AG04450 (cell line): ENCODE data around the gene IDH3A. TPM values are rescaled to one million over a fixed set of nuclear protein-coding genes. Genes with fewer than 3 reads are reported as not detected.

Experiments
- CTCF ChIA-PET: fragments of 300-600, 350-600 bp; formaldehyde crosslinking; extraction: SDS; loops from one replicate; lab custom pipeline; 2022; ENCODE audit warnings: antibody characterized with exemption, inconsistent platforms; lab: Charles Lee
- POLR2A ChIA-PET: fragments of 350-600 bp; formaldehyde crosslinking; extraction: SDS; loops from one replicate; lab custom pipeline; 2021; ENCODE audit warnings: antibody characterized with exemption, inconsistent platforms; lab: Yijun Ruan, JAX
- DNase-seq: peaks from one replicate; pipeline ENCODE4 v3.0.0-alpha.2; 2011; ENCODE audit warnings: low read depth, low spot score
- H3K27ac ChIP-seq: one replicate; pipeline ENCODE4 v1.5.1; 2012; ENCODE audit warnings: low read depth, low read length, control low read depth
- H3K27me3 ChIP-seq: one replicate; pipeline ENCODE4 v1.6.0; 2012; ENCODE audit warnings: low read length; ENCODE audit not compliant: control insufficient read depth, insufficient read depth
- H3K4me3 ChIP-seq: 2 replicates; pipeline ENCODE4 v1.5.1; 2011; ENCODE audit warnings: mild to moderate bottlenecking, low read depth, low read length, control low read depth
- H3K9me3 ChIP-seq: 2 replicates; pipeline ENCODE4 v1.5.1; 2012; ENCODE audit warnings: low read length; ENCODE audit not compliant: control insufficient read depth, insufficient read depth
- polyA plus RNA-seq: library from polyadenylated mRNA; depleted of rRNA; stranded (reverse); fragments of >200 nt; gene quantifications from 2 replicates; pipeline ENCODE4 v1.2.3, GENCODE V29; 2011
- TF ChIP-seq, protein P1 (sequence below): IDR thresholded peaks from 2 replicates; pipeline ENCODE4 v1.5.1; 2011; ENCODE audit warnings: low read depth, low read length, control low read depth, inconsistent platforms

The IDH3A gene
- polyA plus RNA-seq, 1 experiment: 69.1 TPM

GRCh38 chr15:78130466-78131294, 18.5 kb upstream of the IDH3A start:
- Histone ChIP-seq H3K4me3 (peak overlapping the region; percentile 74; the same call in 1 of the 2 replicates), H3K27ac (no peak overlapping the region), H3K27me3 (peaks cover 4% of the 10 kb centered on the region), H3K9me3 (no peaks in the 10 kb centered on the region; the same call in 1 of the 2 replicates)
- CTCF ChIA-PET: interaction anchor here (0.6 to 2.5 kb wide), 11 partner anchors 13 to 292 kb away, joined by 3 to 30 read pairs (median 3); no protein-coding TSS in a partner anchor
- TF ChIP-seq, protein P1, sequence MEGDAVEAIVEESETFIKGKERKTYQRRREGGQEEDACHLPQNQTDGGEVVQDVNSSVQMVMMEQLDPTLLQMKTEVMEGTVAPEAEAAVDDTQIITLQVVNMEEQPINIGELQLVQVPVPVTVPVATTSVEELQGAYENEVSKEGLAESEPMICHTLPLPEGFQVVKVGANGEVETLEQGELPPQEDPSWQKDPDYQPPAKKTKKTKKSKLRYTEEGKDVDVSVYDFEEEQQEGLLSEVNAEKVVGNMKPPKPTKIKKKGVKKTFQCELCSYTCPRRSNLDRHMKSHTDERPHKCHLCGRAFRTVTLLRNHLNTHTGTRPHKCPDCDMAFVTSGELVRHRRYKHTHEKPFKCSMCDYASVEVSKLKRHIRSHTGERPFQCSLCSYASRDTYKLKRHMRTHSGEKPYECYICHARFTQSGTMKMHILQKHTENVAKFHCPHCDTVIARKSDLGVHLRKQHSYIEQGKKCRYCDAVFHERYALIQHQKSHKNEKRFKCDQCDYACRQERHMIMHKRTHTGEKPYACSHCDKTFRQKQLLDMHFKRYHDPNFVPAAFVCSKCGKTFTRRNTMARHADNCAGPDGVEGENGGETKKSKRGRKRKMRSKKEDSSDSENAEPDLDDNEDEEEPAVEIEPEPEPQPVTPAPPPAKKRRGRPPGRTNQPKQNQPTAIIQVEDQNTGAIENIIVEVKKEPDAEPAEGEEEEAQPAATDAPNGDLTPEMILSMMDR: no peak
- POLR2A ChIA-PET: interaction anchor here (0.9 to 1.0 kb wide), 2 partner anchors 8 to 18 kb away, joined by 3 to 4 read pairs; partner anchors contain the start of gene IDH3A
- DNase-seq: no peak

GRCh38 chr15:78131295-78132061, 17.7 kb upstream of the IDH3A start, which contains the start of gene CIB2:
Gene CIB2, minus strand, starts transcription at chr15:78131445. Its CDS starts 230 bp downstream, at chr15:78131215.
- H3K9me3 ChIP-seq: no peaks in the 10 kb centered on the region; the same call in 1 of the 2 replicates
- peak within 1 kb of the TSS; percentile 74 for H3K4me3 ChIP-seq
- no peaks in the 10 kb centered on the region for H3K27me3 ChIP-seq
- DNase-seq: peak; percentile 7
- POLR2A ChIA-PET: interaction anchor here (0.9 kb wide), 1 partner anchor 17 kb away, joined by 3 read pairs; the partner anchor contains the start of gene IDH3A
- no peak within 1 kb of the TSS for H3K27ac ChIP-seq
- TF ChIP-seq, protein P1: peak; percentile 48
- CTCF ChIA-PET: interaction anchor here (0.6 to 2.5 kb wide), 12 partner anchors 14 to 291 kb away, joined by 3 to 30 read pairs (median 4); no protein-coding TSS in a partner anchor

GRCh38 chr15:78133801-78134200, 15.4 kb upstream of the IDH3A start:
- Histone ChIP-seq H3K27ac (no peak overlapping the region), H3K9me3 (no peaks in the 10 kb centered on the region; the same call in 1 of the 2 replicates), H3K27me3 (peaks cover 7% of the 10 kb centered on the region), H3K4me3 (no peak overlapping the region)
- TF ChIP-seq, protein P1: no peak
- ChIA-PET CTCF (interaction anchor here (1.9 kb wide), 1 partner anchor 107 kb away, joined by 14 read pairs; no protein-coding TSS in a partner anchor), POLR2A (no interaction called here)
- DNase-seq: no peak

- H3K4me3 ChIP-seq: no peak overlapping the region
- CTCF ChIA-PET: interaction anchor here (0.6 to 1.6 kb wide), 2 partner anchors 12 to 101 kb away, joined by 5 to 8 read pairs; no protein-coding TSS in a partner anchor
Measured at GRCh38 chr15:78139578-78139977, 9.6 kb upstream of the IDH3A start.

More at GRCh38 chr15:78139578-78139977, 9.6 kb upstream of the IDH3A start:
- TF ChIP-seq, protein P1: no peak
- Histone ChIP-seq H3K27me3 (peaks cover 7% of the 10 kb centered on the region), H3K9me3 (no peaks in the 10 kb centered on the region), H3K27ac (no peak overlapping the region)
- POLR2A ChIA-PET: no interaction called here
- no peak for DNase-seq
